SK-N-SH treated with all-trans-retinoic acid at 6 μM for 48 hours (cell line): Measurements from ENCODE around the gene SIM2.
"Not testable (repeated sequence)": the region's sequence is repeated elsewhere in the genome, so short reads cannot be mapped to it uniquely, and the experiment has no call there.

Experiments used
- ATAC-seq: fragments of 200-7000 bp; cut with Tn5 transposase; 3 replicates; pipeline ENCODE4 v1.9.1; 2020; ENCODE audit warnings: mild to moderate bottlenecking, moderate library complexity
- ARNTL ChIP-seq: fragments of 450-650 bp; formaldehyde crosslinking; IDR thresholded peaks from 2 replicates; pipeline ENCODE4 v1.5.0; 2020; ENCODE audit warnings: low read depth, mild to moderate bottlenecking, moderate library complexity, borderline replicate concordance
- BACH2 ChIP-seq: fragments of 250-450 bp; sonication (Bioruptor Pico); IDR thresholded peaks from 2 replicates; pipeline ENCODE4 v1.9.0; 2021; ENCODE audit warnings: mild to moderate bottlenecking, borderline replicate concordance
- CSDC2 ChIP-seq: fragments of 250-450 bp; sonication (Bioruptor Pico); IDR thresholded peaks from 2 replicates; pipeline ENCODE4 v1.5.0; 2020; ENCODE audit warnings: mild to moderate bottlenecking, moderate library complexity
- ESRRG ChIP-seq: fragments of 250-450 bp; sonication (Bioruptor Pico); IDR thresholded peaks from 2 replicates; pipeline ENCODE4 v1.6.1; 2021; ENCODE audit warnings: mild to moderate bottlenecking
- ISL1 ChIP-seq: fragments of 250-450 bp; sonication (Bioruptor Pico); IDR thresholded peaks from 2 replicates; pipeline ENCODE4 v2.1.2; 2022; ENCODE audit warnings: mild to moderate bottlenecking, moderate library complexity
- RARB ChIP-seq: fragments of 250-450 bp; sonication (Bioruptor Pico); IDR thresholded peaks from 2 replicates; pipeline ENCODE4 v1.8.0; 2021; ENCODE audit warnings: mild to moderate bottlenecking, moderate library complexity
- TCF4 ChIP-seq: fragments of 250-450 bp; sonication (Bioruptor Pico); IDR thresholded peaks from 2 replicates; pipeline ENCODE4 v1.8.0; 2021; ENCODE audit warnings: mild to moderate bottlenecking, moderate library complexity, borderline replicate concordance
- TOX ChIP-seq: fragments of 250-450 bp; sonication (Bioruptor Pico); IDR thresholded peaks from 2 replicates; pipeline ENCODE4 v1.8.0; 2021; ENCODE audit warnings: mild to moderate bottlenecking, moderate library complexity, borderline replicate concordance
- ZC3H10 ChIP-seq: fragments of 250-450 bp; sonication (Bioruptor Pico); IDR thresholded peaks from 2 replicates; pipeline ENCODE4 v1.5.1; 2021; ENCODE audit warnings: mild to moderate bottlenecking, moderate library complexity
- ZFP30 ChIP-seq: fragments of 450-650 bp; formaldehyde crosslinking; IDR thresholded peaks from 2 replicates; pipeline ENCODE4 v1.5.0; 2022; ENCODE audit warnings: mild to moderate bottlenecking, moderate library complexity
- ZNF565 ChIP-seq: fragments of 450-650 bp; formaldehyde crosslinking; conservative IDR thresholded peaks from 2 replicates; pipeline ENCODE4 v1.5.0; 2020; ENCODE audit warnings: low read depth, mild to moderate bottlenecking, moderate library complexity
- ZNF70 ChIP-seq: fragments of 450-650 bp; formaldehyde crosslinking; IDR thresholded peaks from 2 replicates; pipeline ENCODE4 v1.5.0; 2020; ENCODE audit warnings: mild to moderate bottlenecking, moderate library complexity
- TF ChIP-seq, protein P1 (sequence below): fragments of 250-450 bp; sonication (Bioruptor Pico); IDR thresholded peaks from 2 replicates; pipeline ENCODE4 v1.5.0; 2020; ENCODE audit warnings: mild to moderate bottlenecking, moderate library complexity
- TF ChIP-seq, protein P2 (sequence below): fragments of 250-450 bp; sonication (Bioruptor Pico); IDR thresholded peaks from 2 replicates; pipeline ENCODE4 v1.5.1; 2021; ENCODE audit warnings: mild to moderate bottlenecking, moderate library complexity
- TF ChIP-seq, protein P3 (sequence below): fragments of 250-450 bp; sonication (Bioruptor Pico); IDR thresholded peaks from 2 replicates; pipeline ENCODE4 v1.8.0; 2021; ENCODE audit warnings: low read depth, mild to moderate bottlenecking, moderate library complexity, borderline replicate concordance

SIM2 gene

DNA sequence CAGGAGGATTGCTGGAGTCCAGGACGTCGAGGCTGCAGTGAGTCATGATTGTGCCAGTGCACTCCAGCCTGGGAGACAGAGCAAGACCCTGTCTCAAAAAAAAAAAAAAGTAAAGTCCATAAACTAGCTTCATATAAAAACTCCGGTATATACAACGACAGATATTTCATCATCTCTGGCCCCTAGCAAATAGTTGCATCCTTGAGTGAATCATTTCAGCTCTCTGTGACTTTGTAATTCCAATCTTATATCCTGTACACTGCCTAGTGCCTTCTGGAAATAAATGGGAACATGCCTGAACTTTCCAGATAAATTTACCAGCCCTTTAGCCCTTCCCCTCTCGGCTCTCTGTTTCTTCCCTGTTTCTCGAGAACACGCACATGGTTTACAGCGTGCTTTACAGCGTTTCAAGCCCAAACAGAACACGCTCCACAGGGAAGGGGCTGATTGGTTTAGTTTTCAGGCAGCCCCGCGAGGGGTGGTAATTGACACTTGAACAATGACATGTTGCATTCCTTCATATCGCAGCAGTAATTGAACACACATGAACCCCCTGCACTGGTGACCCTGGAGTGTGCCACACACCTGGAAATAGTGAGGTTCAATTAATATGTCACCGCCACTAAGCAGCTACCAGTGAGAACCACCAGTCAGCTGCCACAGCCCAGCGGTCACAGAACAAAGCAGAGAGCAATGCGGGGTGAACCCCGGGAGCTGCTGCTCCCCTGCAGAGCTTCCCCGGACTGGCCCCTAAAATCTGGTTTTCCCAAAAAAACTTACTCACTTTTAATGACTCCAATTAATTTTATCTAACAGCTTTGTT lies 35.7 kb upstream of the SIM2 start (continued):
- TF ChIP-seq ARNTL (CRISPR knock-in tag): no peak
- TF ChIP-seq, protein P1, sequence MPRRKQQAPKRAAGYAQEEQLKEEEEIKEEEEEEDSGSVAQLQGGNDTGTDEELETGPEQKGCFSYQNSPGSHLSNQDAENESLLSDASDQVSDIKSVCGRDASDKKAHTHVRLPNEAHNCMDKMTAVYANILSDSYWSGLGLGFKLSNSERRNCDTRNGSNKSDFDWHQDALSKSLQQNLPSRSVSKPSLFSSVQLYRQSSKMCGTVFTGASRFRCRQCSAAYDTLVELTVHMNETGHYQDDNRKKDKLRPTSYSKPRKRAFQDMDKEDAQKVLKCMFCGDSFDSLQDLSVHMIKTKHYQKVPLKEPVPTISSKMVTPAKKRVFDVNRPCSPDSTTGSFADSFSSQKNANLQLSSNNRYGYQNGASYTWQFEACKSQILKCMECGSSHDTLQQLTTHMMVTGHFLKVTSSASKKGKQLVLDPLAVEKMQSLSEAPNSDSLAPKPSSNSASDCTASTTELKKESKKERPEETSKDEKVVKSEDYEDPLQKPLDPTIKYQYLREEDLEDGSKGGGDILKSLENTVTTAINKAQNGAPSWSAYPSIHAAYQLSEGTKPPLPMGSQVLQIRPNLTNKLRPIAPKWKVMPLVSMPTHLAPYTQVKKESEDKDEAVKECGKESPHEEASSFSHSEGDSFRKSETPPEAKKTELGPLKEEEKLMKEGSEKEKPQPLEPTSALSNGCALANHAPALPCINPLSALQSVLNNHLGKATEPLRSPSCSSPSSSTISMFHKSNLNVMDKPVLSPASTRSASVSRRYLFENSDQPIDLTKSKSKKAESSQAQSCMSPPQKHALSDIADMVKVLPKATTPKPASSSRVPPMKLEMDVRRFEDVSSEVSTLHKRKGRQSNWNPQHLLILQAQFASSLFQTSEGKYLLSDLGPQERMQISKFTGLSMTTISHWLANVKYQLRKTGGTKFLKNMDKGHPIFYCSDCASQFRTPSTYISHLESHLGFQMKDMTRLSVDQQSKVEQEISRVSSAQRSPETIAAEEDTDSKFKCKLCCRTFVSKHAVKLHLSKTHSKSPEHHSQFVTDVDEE (CRISPR knock-in tag): no peak

DNA sequence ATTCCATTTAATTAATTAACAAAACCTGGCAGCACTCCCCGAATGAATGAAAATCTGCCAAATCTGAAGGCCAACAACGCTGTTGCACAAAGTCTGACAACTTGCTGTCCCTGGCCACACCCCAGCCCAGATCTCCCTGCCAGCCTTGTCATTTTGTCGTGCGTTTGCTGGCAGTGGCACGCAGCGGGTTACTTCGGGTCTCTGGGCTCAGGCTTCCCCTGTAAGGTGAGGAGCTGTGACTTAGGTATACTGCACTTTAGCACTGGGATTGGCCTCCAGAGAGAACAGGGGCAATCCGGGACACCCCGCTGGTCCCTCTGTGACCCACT lies 34.3 kb upstream of the SIM2 start:
- TF ChIP-seq BACH2: no peak
- no peak for TF ChIP-seq ZNF565 (CRISPR knock-in tag)
- no peak for TF ChIP-seq CSDC2 (CRISPR knock-in tag)
- TF ChIP-seq, protein P1 (CRISPR knock-in tag): no peak
- TF ChIP-seq, protein P2, sequence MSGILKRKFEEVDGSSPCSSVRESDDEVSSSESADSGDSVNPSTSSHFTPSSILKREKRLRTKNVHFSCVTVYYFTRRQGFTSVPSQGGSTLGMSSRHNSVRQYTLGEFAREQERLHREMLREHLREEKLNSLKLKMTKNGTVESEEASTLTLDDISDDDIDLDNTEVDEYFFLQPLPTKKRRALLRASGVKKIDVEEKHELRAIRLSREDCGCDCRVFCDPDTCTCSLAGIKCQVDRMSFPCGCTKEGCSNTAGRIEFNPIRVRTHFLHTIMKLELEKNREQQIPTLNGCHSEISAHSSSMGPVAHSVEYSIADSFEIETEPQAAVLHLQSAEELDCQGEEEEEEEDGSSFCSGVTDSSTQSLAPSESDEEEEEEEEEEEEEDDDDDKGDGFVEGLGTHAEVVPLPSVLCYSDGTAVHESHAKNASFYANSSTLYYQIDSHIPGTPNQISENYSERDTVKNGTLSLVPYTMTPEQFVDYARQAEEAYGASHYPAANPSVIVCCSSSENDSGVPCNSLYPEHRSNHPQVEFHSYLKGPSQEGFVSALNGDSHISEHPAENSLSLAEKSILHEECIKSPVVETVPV (CRISPR knock-in tag): no peak
- TF ChIP-seq ZC3H10 (CRISPR knock-in tag): no peak
- no peak for TF ChIP-seq ZFP30
- TF ChIP-seq ESRRG (CRISPR knock-in tag): no peak
- TF ChIP-seq RARB (CRISPR knock-in tag): no peak
- ATAC-seq: no peak

DNA sequence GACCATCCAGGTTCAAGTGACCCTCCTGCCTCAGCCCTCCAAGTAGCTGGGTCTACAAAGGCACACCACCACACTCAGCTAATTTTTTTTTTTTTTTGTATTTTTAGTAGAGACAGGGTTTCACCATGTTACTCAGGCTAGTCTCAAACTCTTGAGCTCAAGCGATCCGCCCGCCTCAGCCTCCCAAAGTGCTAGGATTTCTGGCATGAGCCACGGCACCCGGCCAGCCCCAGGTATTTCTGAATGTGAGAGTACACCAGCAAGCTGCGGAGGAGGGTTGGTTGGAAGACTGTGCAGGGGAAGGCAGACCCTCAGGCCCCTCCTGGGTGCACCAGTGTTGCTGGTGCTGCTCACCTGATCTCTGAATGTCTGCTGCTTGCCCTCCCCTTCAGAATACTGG lies 33.1 kb upstream of the SIM2 start:
- no peak for TF ChIP-seq RARB (CRISPR knock-in tag)
- TF ChIP-seq, protein P3, sequence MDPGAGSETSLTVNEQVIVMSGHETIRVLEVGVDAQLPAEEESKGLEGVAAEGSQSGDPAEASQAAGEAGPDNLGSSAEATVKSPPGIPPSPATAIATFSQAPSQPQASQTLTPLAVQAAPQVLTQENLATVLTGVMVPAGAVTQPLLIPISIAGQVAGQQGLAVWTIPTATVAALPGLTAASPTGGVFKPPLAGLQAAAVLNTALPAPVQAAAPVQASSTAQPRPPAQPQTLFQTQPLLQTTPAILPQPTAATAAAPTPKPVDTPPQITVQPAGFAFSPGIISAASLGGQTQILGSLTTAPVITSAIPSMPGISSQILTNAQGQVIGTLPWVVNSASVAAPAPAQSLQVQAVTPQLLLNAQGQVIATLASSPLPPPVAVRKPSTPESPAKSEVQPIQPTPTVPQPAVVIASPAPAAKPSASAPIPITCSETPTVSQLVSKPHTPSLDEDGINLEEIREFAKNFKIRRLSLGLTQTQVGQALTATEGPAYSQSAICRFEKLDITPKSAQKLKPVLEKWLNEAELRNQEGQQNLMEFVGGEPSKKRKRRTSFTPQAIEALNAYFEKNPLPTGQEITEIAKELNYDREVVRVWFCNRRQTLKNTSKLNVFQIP (CRISPR knock-in tag): no peak
- no peak for TF ChIP-seq TOX (CRISPR knock-in tag)

DNA sequence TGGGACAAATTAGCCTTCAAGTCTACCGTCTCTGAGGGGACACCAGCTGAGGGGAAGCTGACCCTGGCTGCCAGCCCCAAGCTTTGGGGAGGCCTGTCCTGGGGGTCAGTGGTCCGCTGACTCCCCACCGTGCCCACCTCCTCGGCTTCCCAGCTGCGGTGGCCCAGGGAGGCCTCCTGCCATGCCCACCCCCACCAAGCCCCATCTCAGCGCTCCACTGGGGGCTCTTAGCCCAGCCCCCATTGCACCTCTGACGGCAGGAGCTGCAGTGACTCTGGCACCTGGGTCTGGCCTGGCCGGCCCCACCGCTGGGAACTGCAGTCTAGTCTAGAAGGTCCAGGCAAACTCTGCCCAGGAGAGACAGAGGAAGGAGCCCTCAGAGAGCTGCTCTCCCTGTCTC lies 30.2 kb upstream of the SIM2 start:
- no peak for TF ChIP-seq TCF4
- ATAC-seq: no peak

More for the DNA sequence above, 33.1 kb upstream of the SIM2 start:
- no peak for ATAC-seq

DNA sequence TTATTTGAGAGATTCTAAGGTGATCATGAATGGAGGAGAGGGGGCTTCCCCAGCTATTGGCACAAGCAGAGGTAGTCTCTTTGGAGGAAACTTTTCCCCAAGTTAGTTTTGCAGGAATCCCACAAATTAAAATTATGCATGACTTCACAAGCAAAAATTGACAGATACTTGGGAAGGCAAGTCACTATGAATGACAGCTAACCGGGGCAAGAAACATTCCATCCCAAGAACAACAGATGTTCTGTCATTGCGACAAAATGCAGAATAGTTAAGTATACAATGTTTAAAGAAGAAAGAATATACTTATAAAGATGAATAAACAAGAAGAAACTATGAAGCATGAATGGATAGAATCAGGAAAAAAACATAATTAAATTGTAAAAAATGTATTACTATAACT lies 27.1 kb upstream of the SIM2 start:
- ATAC-seq: no peak
- no peak for TF ChIP-seq ZC3H10 (CRISPR knock-in tag)
- no peak for TF ChIP-seq ESRRG (CRISPR knock-in tag)

DNA sequence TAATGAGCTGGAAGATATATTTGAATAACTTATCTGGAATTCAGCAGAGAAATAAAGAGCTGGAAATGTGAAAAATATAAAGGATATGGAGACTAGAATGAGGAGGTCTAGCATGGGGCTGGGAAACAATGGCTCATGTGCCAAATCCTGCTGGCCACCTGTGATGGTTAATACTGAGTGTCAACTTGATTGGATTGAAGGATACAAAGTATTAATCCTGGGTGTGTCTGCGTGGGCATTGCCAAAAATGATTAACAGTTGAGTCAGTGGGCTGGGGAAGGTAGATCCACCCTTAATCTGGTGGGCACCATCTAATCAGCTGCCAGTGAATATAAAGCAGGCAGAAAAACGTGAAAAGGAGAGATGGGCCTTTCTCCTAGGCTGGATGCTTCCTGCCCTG lies 26.6 kb upstream of the SIM2 start:
- not testable (repeated sequence) for ATAC-seq

DNA sequence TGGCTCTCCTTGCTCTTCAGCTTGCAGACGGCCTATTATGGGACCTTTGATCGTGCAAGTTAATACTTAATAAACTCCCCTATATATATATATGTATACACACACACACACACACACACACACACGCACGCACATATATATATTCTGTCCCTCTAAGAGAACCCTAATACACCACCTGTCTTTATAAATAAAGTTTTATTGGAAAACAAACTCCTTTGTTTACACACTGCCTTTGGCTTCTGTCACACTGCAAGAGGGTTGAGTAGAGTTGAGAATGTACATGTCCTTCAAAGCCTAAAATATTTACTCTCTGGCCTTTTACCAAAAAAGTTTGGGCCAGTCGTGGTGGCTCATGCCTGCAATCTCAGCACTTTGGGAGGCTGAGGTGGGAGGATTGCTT lies 26.2 kb upstream of the SIM2 start:
- ATAC-seq: no peak
- TF ChIP-seq, protein P2 (CRISPR knock-in tag): no peak
- TF ChIP-seq ZNF70 (CRISPR knock-in tag): no peak
- no peak for TF ChIP-seq CSDC2 (CRISPR knock-in tag)
- no peak for TF ChIP-seq ISL1 (CRISPR knock-in tag)
- TF ChIP-seq ESRRG (CRISPR knock-in tag): no peak
- TF ChIP-seq, all 23 proteins: peak for 0
